Colonic mucosa (tissue), 4 donors: ENCODE measurements around the gene HSDL2. TPM values are rescaled to one million over a fixed set of nuclear protein-coding genes. Genes with fewer than 3 reads are reported as not detected.
A peak's percentile ranks its signal among the peaks of the same experiment; 100 is the strongest.

Experiments used
- DNase-seq: peaks from one replicate; pipeline ENCODE4 v3.0.0-alpha.2; 2020
- H3K27ac ChIP-seq: fragments of 200-600 bp; one replicate; pipeline ENCODE4 v1.8.0; 2021
- H3K27me3 ChIP-seq: fragments of 200-600 bp; one replicate; pipeline ENCODE4 v1.8.0; 2021
- H3K36me3 ChIP-seq: fragments of 200-600 bp; one replicate; pipeline ENCODE4 v1.8.0; 2021
- H3K4me1 ChIP-seq: fragments of 200-600 bp; one replicate; pipeline ENCODE4 v1.8.0; 2021; ENCODE audit warnings: mild to moderate bottlenecking
- H3K4me3 ChIP-seq: fragments of 200-600 bp; one replicate; pipeline ENCODE4 v1.8.0; 2021
- H3K9ac ChIP-seq, 2 donors: one replicate each; pipeline ENCODE4 v1.7.0; 2013; ENCODE audit warnings: control low read depth in 2 of 2, low read depth in 2 of 2, low read length in 2 of 2
- H3K9me3 ChIP-seq: fragments of 200-600 bp; one replicate; pipeline ENCODE4 v1.8.0; 2021
- intact Hi-C: fragments of 100-400 bp; cut with DNase I; formaldehyde crosslinking; loops from one replicate; pipeline ENCODE4 v1.14.1; 2022
- total RNA-seq, 2 donors: library from RNA; stranded (reverse); fragmentation: NEBNext Ultra II Directional in 1 of 2; extraction: Animal tissue kit (Norgen Biotek cat#: 25700) in 1 of 2; gene quantifications; one replicate each; pipeline ENCODE4 v1.2.1, GENCODE V29; 2021
- TF ChIP-seq, protein P1 (sequence below): fragments of 200-600 bp; IDR thresholded peaks from one replicate; pipeline ENCODE4 v1.8.0; 2022; ENCODE audit warnings: antibody characterized with exemption, mild to moderate bottlenecking
- donor health status: healthy.
- donor health status: DM: no; HTN: no; CAD: no.
- donor health status: DM: no; HTN: no; CAD: no.

Gene HSDL2
- total RNA-seq, 2 donors from 2014 or later, result 45.4 to 48.9 TPM

DNA sequence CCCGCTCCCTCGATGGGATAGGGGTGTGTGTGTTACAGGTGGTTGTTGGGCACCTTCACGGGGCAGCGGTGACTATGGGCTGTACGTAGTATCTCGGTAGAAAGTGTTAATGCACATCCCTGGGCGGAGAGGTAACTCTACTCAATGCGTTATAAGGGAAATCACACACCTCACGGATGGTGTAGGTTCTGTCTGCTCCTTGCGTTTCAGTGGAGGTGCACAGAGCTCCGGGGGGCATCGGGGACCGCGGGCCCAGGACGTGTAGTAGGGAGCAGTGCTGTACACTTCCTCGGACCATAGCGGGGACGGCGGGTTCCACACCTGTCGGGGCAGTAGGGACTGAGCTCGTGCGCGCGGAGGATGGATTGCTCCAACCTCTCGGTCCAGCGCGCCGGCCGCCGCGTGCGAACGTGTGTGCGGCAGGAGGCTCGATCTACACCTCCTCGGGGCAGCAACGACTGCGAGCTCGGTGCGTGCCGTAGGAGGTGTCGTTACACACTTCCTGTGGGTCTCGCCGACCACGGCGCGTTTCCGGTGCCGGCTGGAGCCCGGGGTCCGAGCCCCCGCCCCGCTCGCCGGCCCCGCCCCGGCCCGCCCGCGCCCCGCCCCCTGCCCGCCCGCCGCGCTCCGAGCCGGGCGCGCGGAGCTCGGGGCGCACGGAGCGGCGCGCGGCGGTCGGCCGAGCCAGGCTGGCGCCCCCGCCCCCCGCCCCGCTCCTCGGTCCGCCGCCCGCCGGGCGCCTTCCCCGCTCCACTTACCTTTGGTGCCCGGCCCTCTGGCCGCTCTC is 106.5 kb downstream of the HSDL2 start, which contains the start of gene KIAA1958:
Gene KIAA1958 (plus strand): TSS at position 607 of the 787 bp plus-strand sequence. CDS start 87,254 bp downstream, outside the sequence.
- TF ChIP-seq, protein P1, sequence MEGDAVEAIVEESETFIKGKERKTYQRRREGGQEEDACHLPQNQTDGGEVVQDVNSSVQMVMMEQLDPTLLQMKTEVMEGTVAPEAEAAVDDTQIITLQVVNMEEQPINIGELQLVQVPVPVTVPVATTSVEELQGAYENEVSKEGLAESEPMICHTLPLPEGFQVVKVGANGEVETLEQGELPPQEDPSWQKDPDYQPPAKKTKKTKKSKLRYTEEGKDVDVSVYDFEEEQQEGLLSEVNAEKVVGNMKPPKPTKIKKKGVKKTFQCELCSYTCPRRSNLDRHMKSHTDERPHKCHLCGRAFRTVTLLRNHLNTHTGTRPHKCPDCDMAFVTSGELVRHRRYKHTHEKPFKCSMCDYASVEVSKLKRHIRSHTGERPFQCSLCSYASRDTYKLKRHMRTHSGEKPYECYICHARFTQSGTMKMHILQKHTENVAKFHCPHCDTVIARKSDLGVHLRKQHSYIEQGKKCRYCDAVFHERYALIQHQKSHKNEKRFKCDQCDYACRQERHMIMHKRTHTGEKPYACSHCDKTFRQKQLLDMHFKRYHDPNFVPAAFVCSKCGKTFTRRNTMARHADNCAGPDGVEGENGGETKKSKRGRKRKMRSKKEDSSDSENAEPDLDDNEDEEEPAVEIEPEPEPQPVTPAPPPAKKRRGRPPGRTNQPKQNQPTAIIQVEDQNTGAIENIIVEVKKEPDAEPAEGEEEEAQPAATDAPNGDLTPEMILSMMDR, result no peak
- peak within 1 kb of the TSS; percentile 63 for H3K27ac ChIP-seq
- H3K9ac ChIP-seq, result peak within 1 kb of the TSS; percentile 83 to 88
- no peaks in the 10 kb centered on the region for H3K27me3 ChIP-seq
- no peaks in the 10 kb centered on the region for H3K36me3 ChIP-seq
- peak within 1 kb of the TSS; percentile 86 for H3K4me3 ChIP-seq
- peak; percentile 87 for DNase-seq
- intact Hi-C loops, result no loop called here
- H3K9me3 ChIP-seq, result no peaks in the 10 kb centered on the region
- H3K4me1 ChIP-seq, result no peaks in the 10 kb centered on the region

DNA sequence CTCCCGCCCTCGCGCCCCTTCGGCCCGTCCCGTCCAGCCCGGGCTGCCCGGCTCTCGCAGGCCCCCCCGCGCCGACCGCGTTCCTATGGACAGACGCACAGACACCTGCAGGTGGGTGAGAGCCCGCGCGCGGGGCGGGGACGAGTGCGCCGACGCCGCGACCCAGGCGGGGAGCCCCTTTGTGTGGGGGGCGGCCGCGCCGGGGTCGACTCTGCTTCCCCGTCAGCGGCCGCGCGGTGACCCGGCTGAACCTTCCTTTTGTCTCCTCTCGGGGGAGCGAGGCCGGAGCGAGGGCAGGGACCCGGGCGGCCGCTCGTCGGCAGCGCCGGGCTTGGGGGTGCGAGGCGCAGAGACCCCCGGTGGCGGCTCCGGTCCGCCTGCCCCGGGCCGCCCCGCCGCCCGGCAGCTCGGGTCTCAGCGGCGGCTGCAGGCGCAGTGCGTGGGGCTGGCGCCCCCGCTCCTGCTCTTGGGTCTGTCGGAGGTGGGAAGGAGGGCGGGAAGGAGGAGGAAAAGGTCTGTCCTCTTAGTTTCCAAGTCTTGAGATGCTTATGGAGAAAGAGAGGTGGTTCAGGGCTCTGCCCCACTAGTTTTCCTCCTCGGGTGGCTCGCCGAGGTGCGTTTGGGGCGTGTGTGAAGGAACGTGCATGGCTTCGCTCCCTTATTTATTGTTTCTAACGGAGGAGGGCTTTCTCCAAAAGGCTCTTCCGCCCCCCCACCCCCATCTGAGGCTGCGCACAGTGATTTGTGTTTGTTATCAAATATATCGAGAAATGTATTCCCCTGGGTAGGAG is 107.3 kb downstream of the HSDL2 start:
- DNase-seq, result peak; percentile 67
- intact Hi-C loops, result no loop called here
- H3K4me3 ChIP-seq, result peak overlapping the region; percentile 86
- H3K27me3 ChIP-seq, result no peaks in the 10 kb centered on the region
- H3K36me3 ChIP-seq, result no peaks in the 10 kb centered on the region
- no peaks in the 10 kb centered on the region for H3K4me1 ChIP-seq
- H3K9ac ChIP-seq, result peak overlapping the region; percentile 79 to 83
- peak overlapping the region; percentile 63 for H3K27ac ChIP-seq
- no peaks in the 10 kb centered on the region for H3K9me3 ChIP-seq
- TF ChIP-seq, protein P1, result no peak

DNA sequence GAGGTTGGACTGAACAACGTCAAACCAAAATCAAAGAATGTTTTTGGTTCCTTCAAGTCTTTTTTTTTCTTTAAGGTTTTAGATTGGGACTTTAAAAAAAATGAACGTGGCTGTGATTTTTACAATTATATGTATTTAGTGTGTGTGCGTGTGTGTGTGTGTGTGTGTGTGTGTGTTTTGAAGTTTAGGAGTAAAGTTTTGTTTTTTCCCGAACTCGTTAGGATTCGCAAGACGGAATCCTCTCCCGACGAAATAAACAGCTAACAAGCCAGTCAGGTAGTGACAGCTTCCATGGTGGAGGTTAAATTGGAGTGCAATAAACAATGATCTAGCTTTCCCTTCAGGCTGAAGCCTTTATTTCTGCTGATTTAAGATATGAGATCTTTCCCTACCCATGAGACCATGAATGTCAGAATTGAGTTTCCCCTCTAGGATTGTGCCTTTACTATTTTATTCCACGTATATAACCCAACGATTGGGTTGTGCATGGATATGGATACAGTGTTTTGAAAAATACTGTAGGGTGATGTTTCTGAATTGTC is 108.0 kb downstream of the HSDL2 start:
- Histone ChIP-seq H3K4me1 (no peaks in the 10 kb centered on the region), H3K27ac (no peak overlapping the region), H3K9ac (peak overlapping the region in 1 of 2 donors; percentile 79), H3K27me3 (no peaks in the 10 kb centered on the region), H3K4me3 (peak overlapping the region; percentile 86), H3K9me3 (no peaks in the 10 kb centered on the region), H3K36me3 (no peaks in the 10 kb centered on the region)
- intact Hi-C loops, result no loop called here
- TF ChIP-seq, protein P1, result no peak
- peak; percentile 29 for DNase-seq

DNA sequence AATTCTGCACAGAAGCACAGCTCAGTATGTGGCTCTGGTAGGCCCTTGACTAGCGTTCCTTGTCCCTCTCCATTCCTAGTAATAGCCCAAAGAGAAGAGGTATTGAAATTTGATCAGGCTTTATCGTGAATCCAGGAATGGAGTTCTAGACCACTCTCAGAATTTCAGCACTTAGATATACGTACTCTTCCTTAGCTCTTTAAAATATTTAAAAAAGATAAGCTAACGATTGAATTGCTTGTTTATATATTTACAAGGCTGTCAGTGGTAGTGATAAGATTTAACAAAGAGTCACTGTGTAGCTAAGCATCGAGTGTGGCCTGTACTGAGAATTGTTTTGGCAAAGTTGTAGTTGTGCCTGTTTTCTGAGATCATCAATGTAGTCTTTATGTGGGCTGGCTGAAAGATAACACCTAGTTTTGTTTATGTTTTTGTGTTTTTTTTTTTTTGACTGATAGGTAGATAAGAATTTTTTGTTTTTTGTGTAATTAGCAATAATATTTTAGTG is 109.2 kb downstream of the HSDL2 start:
- H3K27ac ChIP-seq, result no peak overlapping the region
- H3K36me3 ChIP-seq, result no peaks in the 10 kb centered on the region
- no peak overlapping the region for H3K9ac ChIP-seq
- no peaks in the 10 kb centered on the region for H3K9me3 ChIP-seq
- no peak for DNase-seq
- H3K4me1 ChIP-seq, result no peaks in the 10 kb centered on the region
- intact Hi-C loops, result no loop called here
- no peaks in the 10 kb centered on the region for H3K27me3 ChIP-seq
- TF ChIP-seq, protein P1, result no peak
- H3K4me3 ChIP-seq, result no peak overlapping the region

DNA sequence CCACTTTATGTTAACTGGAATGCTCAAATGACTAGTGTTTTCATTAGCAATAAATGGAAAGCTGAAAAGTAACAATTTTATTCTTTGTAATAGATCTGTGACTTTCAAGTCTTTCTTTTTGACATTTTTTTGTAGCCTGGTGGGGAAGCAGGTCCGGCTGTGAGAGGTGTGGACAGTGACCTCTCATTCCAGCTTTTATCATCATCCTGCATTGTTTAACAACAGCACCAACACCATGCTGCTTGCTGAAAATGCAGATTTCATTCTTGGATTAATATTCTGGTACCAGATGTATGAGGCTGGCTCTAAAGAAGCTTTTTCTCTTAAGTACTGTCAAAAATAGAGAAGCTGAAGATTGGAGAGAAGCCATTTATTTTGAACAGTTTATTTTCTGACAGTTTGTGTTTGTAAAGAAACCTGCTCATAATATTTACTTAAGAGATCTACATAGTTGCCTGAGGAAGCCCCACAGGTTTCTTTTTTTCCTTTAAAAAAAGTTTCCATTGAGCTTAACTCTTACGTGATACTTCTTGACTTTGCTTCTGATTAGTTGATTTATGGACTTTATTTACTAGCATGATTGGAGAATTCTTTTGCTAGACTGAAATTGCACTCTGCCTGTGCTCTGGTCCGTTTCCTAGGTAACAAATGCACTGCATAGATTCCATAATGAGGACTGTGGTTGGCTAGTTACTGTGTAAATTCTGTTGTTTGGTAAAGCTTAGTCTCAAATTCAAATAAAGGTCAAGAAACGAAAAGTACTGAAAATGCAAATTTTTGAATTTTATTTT is 110.2 kb downstream of the HSDL2 start:
- Histone ChIP-seq H3K4me3 (no peak overlapping the region), H3K27me3 (no peaks in the 10 kb centered on the region), H3K36me3 (no peaks in the 10 kb centered on the region), H3K4me1 (no peaks in the 10 kb centered on the region), H3K9me3 (no peaks in the 10 kb centered on the region), H3K27ac (no peak overlapping the region), H3K9ac (no peak overlapping the region)
- no peak for DNase-seq
- intact Hi-C loops, result no loop called here
- TF ChIP-seq, protein P1, result no peak
